Esophagus (tissue), 2 donors: Measurements from ENCODE around the gene PCNX2. TPM values are rescaled to one million over a fixed set of nuclear protein-coding genes. Genes with fewer than 3 reads are reported as not detected.

Experiments
- H3K27ac ChIP-seq, 2 donors: one replicate each; pipeline ENCODE4 v1.5.1; 2013; ENCODE audit warnings: low read depth in 2 of 2, mild to moderate bottlenecking in 2 of 2, inconsistent platforms in 1 of 2, low read length in 1 of 2, moderate library complexity in 1 of 2
- H3K27me3 ChIP-seq, 2 donors: one replicate each; pipeline ENCODE4 v1.6.1; 2013; ENCODE audit warnings: low read length in 2 of 2, control low read depth in 1 of 2, mild to moderate bottlenecking in 1 of 2; ENCODE audit not compliant: insufficient read depth in 2 of 2, control insufficient read depth in 1 of 2
- H3K36me3 ChIP-seq, 2 donors: one replicate each; pipeline ENCODE4 v1.6.1; 2013; ENCODE audit warnings: low read length in 1 of 2; ENCODE audit not compliant: control insufficient read depth in 2 of 2, insufficient read depth in 2 of 2
- H3K4me1 ChIP-seq, 2 donors: one replicate each; pipeline ENCODE4 v1.6.1; 2013; ENCODE audit warnings: low read length in 1 of 2; ENCODE audit not compliant: control insufficient read depth in 2 of 2, insufficient read depth in 2 of 2
- H3K4me3 ChIP-seq, 2 donors: one replicate each; pipeline ENCODE4 v1.5.1; 2013; ENCODE audit warnings: low read length in 2 of 2, mild to moderate bottlenecking in 2 of 2, low read depth in 1 of 2, moderate library complexity in 1 of 2
- H3K9me3 ChIP-seq, 2 donors: one replicate each; pipeline ENCODE4 v1.6.1; 2013; ENCODE audit warnings: mild to moderate bottlenecking in 2 of 2, low read depth in 1 of 2, low read length in 1 of 2, moderate library complexity in 1 of 2; ENCODE audit not compliant: control insufficient read depth in 2 of 2, insufficient read depth in 1 of 2
- WGBS, 2 donors: extraction: QIAGEN DNeasy Blood & Tissue Kit; methylation state at CpG; one replicate each; pipeline ENCODE4 v1.1.7; 2013; 5-methylcytosine and 5-hydroxymethylcytosine counted together
- polyA plus RNA-seq, 2 donors: library from polyadenylated mRNA; stranded (reverse); fragments of 200-250 nt; gene quantifications; one replicate each; pipeline ENCODE4 v1.2.3, GENCODE V29; 2013
- donor health status: healthy with polysubstance abuse.
- donor health status: Bipolar disorder and iron deficiency.

Gene PCNX2
- polyA plus RNA-seq, 2 donors, result 3.2 to 4.3 TPM

- H3K27ac ChIP-seq, result no peak overlapping the region
- H3K27me3 ChIP-seq, result peaks cover 0 to 2% of the 10 kb centered on the region in 2 donors
- no peaks in the 10 kb centered on the region for H3K36me3 ChIP-seq
- WGBS, 2 donors, result 43 to 47% methylated on average over 8 of the region's 8 CpGs
- H3K4me1 ChIP-seq, result no peaks in the 10 kb centered on the region
- no peak overlapping the region for H3K4me3 ChIP-seq
- H3K9me3 ChIP-seq, result no peaks in the 10 kb centered on the region
Observed at GRCh38 chr1:232937741-232938375, 357.7 kb downstream of the PCNX2 start.

GRCh38 chr1:232936941-232937340, 358.6 kb downstream of the PCNX2 start:
- H3K9me3 ChIP-seq, result no peaks in the 10 kb centered on the region
- 92 to 93% methylated on average over 6 of the region's 6 CpGs for WGBS, 2 donors
- no peaks in the 10 kb centered on the region for H3K36me3 ChIP-seq
- H3K4me3 ChIP-seq, result no peak overlapping the region
- H3K27ac ChIP-seq, result no peak overlapping the region
- no peaks in the 10 kb centered on the region for H3K4me1 ChIP-seq
- H3K27me3 ChIP-seq, result peaks cover 0 to 2% of the 10 kb centered on the region in 2 donors

Other genes with a start within 250 kb of the PCNX2 start
- gene MAP3K21, start 32.0 kb upstream of the PCNX2 start, polyA plus RNA-seq, result 1 to 10 TPM; 1.4 TPM